Upper lobe of left lung (tissue), 6 donors: ENCODE measurements around the gene TMEM169. TPM values are rescaled to one million over a fixed set of nuclear protein-coding genes. Genes with fewer than 3 reads are reported as not detected.
"Not testable (repeated sequence)": the region's sequence is repeated elsewhere in the genome, so short reads cannot be mapped to it uniquely, and the experiment has no call there.

Source experiments
- ATAC-seq, 2 donors: fragments of 200-7000 bp; cut with Tn5 transposase; one replicate each; pipeline ENCODE4 v1.9.1; 2022; ENCODE audit warnings: mild to moderate bottlenecking in 2 of 2, moderate library complexity in 2 of 2; ENCODE audit not compliant: low FRiP score in 2 of 2
- DNase-seq, 2 donors: peaks; one replicate each; pipeline ENCODE4 v3.0.0-alpha.2; 2019 to 2020
- H3K27ac ChIP-seq, 4 donors: fragments of 200-600 bp; sonication (generic); one replicate each; pipeline ENCODE4 v1.5.1; 2016 to 2019
- H3K27me3 ChIP-seq, 4 donors: fragments of 200-600 bp; sonication (generic); one replicate each; pipeline ENCODE4 v1.5.1; 2017 to 2019
- H3K36me3 ChIP-seq, 4 donors: fragments of 200-600 bp; sonication (generic); one replicate each; pipeline ENCODE4 v1.5.1; 2016 to 2019
- H3K4me1 ChIP-seq, 4 donors: fragments of 200-600 bp; sonication (generic); one replicate each; pipeline ENCODE4 v1.5.1; 2018 to 2019
- H3K4me3 ChIP-seq, 4 donors: fragments of 200-600 bp; sonication (generic); one replicate each; pipeline ENCODE4 v1.5.1; 2017 to 2019; ENCODE audit warnings: mild to moderate bottlenecking in 2 of 4, moderate library complexity in 1 of 4
- H3K9me3 ChIP-seq, 4 donors: fragments of 200-600 bp; sonication (generic); one replicate each; pipeline ENCODE4 v1.5.1; 2018 to 2019
- CTCF ChIP-seq, 6 experiments: fragments of 450-650 bp in 4 of 6; fragments of 200-600 bp in 2 of 6; sonication (generic) in 2 of 6; IDR thresholded peaks; one replicate each; pipeline ENCODE4 v1.5.1; 2016 to 2019; ENCODE audit warnings: antibody characterized with exemption in 6 of 6
- EP300 ChIP-seq, 4 donors: sonication (generic); formaldehyde crosslinking; IDR thresholded peaks; one replicate each; pipeline ENCODE4 v1.5.1; 2017; ENCODE audit warnings: antibody characterized with exemption in 4 of 4, control low read depth in 2 of 4
- POLR2A ChIP-seq, 4 donors: fragments of 450-650 bp; IDR thresholded peaks; one replicate each; pipeline ENCODE4 v1.5.1; 2016 to 2017; ENCODE audit warnings: antibody characterized with exemption in 4 of 4, mild to moderate bottlenecking in 2 of 4
- POLR2AphosphoS5 ChIP-seq, 2 donors: sonication (generic); formaldehyde crosslinking; IDR thresholded peaks; one replicate each; pipeline ENCODE4 v1.5.1; 2017; ENCODE audit warnings: antibody characterized with exemption in 2 of 2
- WGBS, 2 donors: methylation state at CpG; one replicate each; pipeline ENCODE4 v1.1.5; 2017 to 2018; 5-methylcytosine and 5-hydroxymethylcytosine counted together
- total RNA-seq, 6 donors: library from RNA; depleted of rRNA in 4 of 6; stranded (reverse); fragments of >200 nt in 4 of 6; gene quantifications; one replicate each; pipeline versions ENCODE4 v1.1.0 to v1.2.1, GENCODE V29; 2016 to 2021
- donor health status: DM: no; HTN: no; CAD: no; lungs with moderate emphysema.
- donor health status: DM: no; HTN: yes; CAD: no; lungs with severe emphysema.

Gene TMEM169
- total RNA-seq, 6 donors from 2014 or later, result 0.15 to 1.1 (median 0.80) TPM; not detected in 2

GRCh38 chr2:216075510-216076485 is 5.9 kb upstream of the TMEM169 start:
- TF ChIP-seq POLR2AphosphoS5 (IDR thresholded peaks at IDR 0.05) (no peak), EP300 (IDR thresholded peaks at IDR 0.05) (no peak), CTCF (IDR thresholded peaks at IDR 0.05) (no peak), POLR2A (IDR thresholded peaks at IDR 0.05) (no peak)
- no peak overlapping the region for H3K27ac ChIP-seq
- H3K4me1 ChIP-seq, result peaks cover 4 to 28% (median 14%) of the 10 kb centered on the region in 4 donors
- no peaks in the 10 kb centered on the region for H3K9me3 ChIP-seq
- no peak for DNase-seq
- ATAC-seq, result no peak
- no peaks in the 10 kb centered on the region for H3K36me3 ChIP-seq
- H3K27me3 ChIP-seq, result no peaks in the 10 kb centered on the region
- 80 to 86% methylated on average over 6 of the region's 6 CpGs for WGBS, 2 donors
- no peak overlapping the region for H3K4me3 ChIP-seq

GRCh38 chr2:216078776-216079175 is 2.9 kb upstream of the TMEM169 start:
- Histone ChIP-seq H3K36me3 (no peaks in the 10 kb centered on the region), H3K4me3 (no peak overlapping the region), H3K9me3 (no peaks in the 10 kb centered on the region), H3K27me3 (no peaks in the 10 kb centered on the region), H3K27ac (no peak overlapping the region), H3K4me1 (peaks cover 10 to 32% (median 22%) of the 10 kb centered on the region in 4 donors)
- DNase-seq (no peak), ATAC-seq (no peak)
- TF ChIP-seq CTCF (IDR thresholded peaks at IDR 0.05), result no peak
- TF ChIP-seq POLR2AphosphoS5 (IDR thresholded peaks at IDR 0.05), result no peak
- TF ChIP-seq POLR2A (IDR thresholded peaks at IDR 0.05), result no peak
- no peak for TF ChIP-seq EP300 (IDR thresholded peaks at IDR 0.05)
- 23 to 42% methylated on average over 1 of the region's 1 CpG for WGBS, 2 donors

GRCh38 chr2:216080048-216080447 is 1.7 kb upstream of the TMEM169 start:
- H3K27me3 ChIP-seq, ATAC-seq, H3K4me3 ChIP-seq, H3K36me3 ChIP-seq, H3K9me3 ChIP-seq, H3K27ac ChIP-seq, DNase-seq: not testable (repeated sequence)
- peaks cover 10 to 32% (median 22%) of the 10 kb centered on the region in 4 donors for H3K4me1 ChIP-seq
- WGBS, 2 donors, result 96 to 98% methylated on average over 10 of the region's 10 CpGs

- Histone ChIP-seq H3K27me3 (no peaks in the 10 kb centered on the region), H3K36me3 (no peaks in the 10 kb centered on the region), H3K4me3 (peak overlapping the region in 3 of 4 donors; percentile 58 to 82 (median 73)), H3K27ac (peak overlapping the region in 3 of 4 donors; percentile 56 to 78 (median 76)), H3K4me1 (peaks cover 10 to 30% (median 22%) of the 10 kb centered on the region in 4 donors), H3K9me3 (no peaks in the 10 kb centered on the region)
- DNase-seq (no peak), ATAC-seq (no peak)
- 9 to 21% methylated on average over 1 of the region's 1 CpG for WGBS, 2 donors
- no peak for TF ChIP-seq POLR2AphosphoS5 (IDR thresholded peaks at IDR 0.05)
- TF ChIP-seq EP300 (IDR thresholded peaks at IDR 0.05), result no peak
- TF ChIP-seq CTCF (IDR thresholded peaks at IDR 0.05), result no peak
- TF ChIP-seq POLR2A (IDR thresholded peaks at IDR 0.05), result no peak
Observed at GRCh38 chr2:216081012-216081411, 707 bp upstream of the TMEM169 start.

- WGBS, 2 donors, result 15 to 18% methylated on average over 21 to 22 of the region's 22 CpGs
- Histone ChIP-seq H3K9me3 (no peaks in the 10 kb centered on the region), H3K27ac (peak overlapping the region; percentile 42 to 78 (median 70)), H3K4me3 (peak overlapping the region; percentile 58 to 82 (median 68)), H3K4me1 (peaks cover 10 to 24% (median 22%) of the 10 kb centered on the region in 4 donors), H3K27me3 (no peaks in the 10 kb centered on the region), H3K36me3 (no peaks in the 10 kb centered on the region)
- no peak for TF ChIP-seq POLR2A (IDR thresholded peaks at IDR 0.05)
- no peak for TF ChIP-seq CTCF (IDR thresholded peaks at IDR 0.05)
- TF ChIP-seq EP300 (IDR thresholded peaks at IDR 0.05), result no peak
- TF ChIP-seq POLR2AphosphoS5 (IDR thresholded peaks at IDR 0.05), result no peak
- ATAC-seq (peak in 1 of 2 donors; percentile 53), DNase-seq (peak in 1 of 2 donors; percentile 86)
Observed at GRCh38 chr2:216082117-216082711, 495 bp downstream of the TMEM169 start.
